HG03139 (cell line): ENCODE data around the gene ARFGAP2.

ENCODE experiments used
- ATAC-seq: cut with Tn5 transposase; IDR thresholded peaks from one replicate; pipeline ENCODE4 v1.9.1; 2021; ENCODE audit not compliant: unreplicated experiment

The ARFGAP2 gene

GRCh38 chr11:47172740-47173336 lies 3.8 kb downstream of the ARFGAP2 start:
- no peak for ATAC-seq

GRCh38 chr11:47171856-47172255 lies 4.8 kb downstream of the ARFGAP2 start:
- no peak for ATAC-seq

DNA sequence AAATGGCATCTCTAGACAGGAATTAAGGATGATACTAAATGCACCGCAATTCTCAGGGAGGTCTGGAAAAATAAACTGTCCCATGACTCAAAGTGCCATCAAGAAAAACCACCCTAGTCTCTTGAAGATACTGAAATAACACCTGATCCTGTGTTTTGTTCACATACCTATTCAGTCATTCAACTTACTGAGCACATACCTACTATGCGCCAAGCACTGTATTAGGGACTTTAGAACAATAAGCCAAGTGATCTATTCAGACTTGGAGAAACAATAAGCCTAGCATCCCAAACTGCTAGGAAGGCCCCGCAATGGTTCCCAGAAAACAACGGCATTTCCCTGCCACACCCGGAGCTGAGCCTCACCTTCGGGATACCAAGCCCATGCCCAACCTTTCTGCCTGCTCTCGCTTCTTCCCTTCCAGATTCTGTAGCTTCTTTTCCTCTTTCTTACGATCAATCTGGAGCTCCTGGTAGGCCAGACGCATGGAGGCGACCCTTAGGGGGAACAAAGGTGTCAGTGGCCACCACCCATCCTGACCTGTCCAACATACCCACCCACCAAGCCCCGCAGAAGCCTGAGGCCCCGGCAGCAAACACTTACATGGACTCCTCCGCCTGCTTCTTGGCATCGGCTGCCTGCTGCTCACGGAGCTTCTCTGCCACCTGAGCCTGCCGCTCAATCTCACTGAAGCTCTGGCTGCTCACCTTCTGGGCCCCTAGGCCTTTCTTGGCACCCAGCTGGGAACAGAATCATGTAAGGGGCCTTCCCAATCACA lies 5.4 kb downstream of the ARFGAP2 start:
- no peak for ATAC-seq

DNA sequence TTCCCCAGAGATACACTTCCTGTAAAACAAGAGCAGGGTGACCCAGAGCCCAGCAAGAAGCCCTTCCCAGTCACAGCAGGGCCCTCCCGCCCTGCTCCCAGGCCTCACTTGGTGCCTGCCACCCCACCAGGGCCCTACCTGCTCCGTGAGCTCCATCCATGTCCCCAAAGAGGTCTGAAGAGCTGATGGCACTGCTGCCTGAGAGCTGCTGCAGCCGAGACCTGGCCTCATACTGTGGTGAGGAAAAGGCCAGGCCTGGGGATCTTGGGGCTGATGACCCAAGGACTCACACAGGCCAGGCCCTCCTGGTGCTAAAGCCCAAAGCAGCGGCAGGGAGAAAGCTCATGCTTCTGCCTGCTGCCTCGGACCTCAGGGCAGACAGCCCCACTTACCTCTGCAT lies 10.3 kb downstream of the ARFGAP2 start:
- no peak for ATAC-seq

DNA sequence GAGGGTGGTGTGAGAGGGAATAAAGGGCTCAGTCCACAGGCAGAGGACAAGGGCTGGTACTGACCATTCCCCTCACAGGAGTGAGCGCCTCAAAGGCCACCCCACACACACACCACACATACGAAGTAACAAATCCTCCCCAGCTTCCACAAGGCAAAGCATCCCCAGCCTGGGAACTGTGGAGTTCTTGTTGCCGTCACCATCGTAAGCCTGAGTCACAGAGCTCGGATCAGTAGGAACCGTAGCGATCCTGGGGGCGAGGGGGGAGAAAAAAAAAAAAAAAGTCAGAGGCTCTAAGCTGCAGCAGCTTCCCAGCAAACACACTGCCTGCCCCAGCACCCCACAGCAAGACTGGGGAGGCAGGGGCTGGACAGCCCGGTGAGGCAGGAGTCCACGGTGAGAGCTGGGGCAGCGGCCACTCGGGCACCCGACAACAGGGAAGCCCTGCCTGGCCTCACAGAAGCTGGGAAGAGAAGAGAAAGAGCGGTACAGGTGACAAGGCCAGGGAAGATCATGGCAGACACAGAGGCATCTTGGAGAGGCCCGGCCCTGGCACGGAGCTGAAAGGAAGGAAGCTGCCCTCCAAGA lies 11.3 kb downstream of the ARFGAP2 start:
- ATAC-seq, result no peak

DNA sequence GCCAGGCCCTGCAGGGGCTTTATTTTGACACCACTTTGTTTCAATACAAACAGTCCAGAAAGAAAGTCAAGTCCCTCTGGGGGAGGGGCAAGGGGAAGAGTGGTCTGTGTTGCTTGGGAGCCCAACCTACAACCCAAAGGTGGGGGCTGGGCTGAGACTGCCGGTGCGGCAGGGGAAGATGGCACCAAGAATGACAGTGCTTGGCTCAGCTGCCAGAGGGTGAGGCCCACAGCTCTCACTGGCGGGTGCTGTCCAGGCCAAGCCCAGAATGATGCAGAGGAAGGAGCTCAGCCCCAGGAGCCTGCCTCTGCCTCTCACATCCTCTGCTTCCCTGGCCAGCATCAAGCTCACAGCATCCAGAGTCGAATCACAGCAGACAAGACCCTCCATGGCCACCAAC lies 12.4 kb downstream of the ARFGAP2 start:
- no peak for ATAC-seq

- no peak for ATAC-seq
These were observed 12.8 kb downstream of the ARFGAP2 start for GRCh38 chr11:47163898-47164297.

GRCh38 chr11:47163193-47163592 lies 13.5 kb downstream of the ARFGAP2 start:
- no peak for ATAC-seq

- no peak for ATAC-seq
These were observed 14.3 kb downstream of the ARFGAP2 start for GRCh38 chr11:47162426-47162825.

DNA sequence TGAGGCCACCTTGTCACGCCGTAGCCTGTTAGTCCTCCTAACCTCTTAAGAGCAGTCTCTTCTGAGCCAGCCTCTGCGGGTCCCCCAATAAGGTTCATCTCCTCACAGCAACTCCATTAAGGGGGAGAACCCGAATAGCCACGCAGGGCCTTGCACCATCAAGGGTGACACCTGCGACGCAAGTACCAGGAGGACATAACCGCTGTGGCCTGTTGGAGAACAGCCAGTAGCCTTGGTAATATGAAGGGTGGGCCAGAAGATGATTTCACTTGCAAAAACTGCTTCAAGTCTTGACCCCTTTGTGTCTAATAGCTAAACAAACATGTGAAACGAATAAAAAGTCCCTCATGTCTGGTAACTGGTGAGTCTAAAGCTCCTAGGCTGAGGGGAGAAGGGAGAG lies 14.8 kb downstream of the ARFGAP2 start:
- no peak for ATAC-seq

DNA sequence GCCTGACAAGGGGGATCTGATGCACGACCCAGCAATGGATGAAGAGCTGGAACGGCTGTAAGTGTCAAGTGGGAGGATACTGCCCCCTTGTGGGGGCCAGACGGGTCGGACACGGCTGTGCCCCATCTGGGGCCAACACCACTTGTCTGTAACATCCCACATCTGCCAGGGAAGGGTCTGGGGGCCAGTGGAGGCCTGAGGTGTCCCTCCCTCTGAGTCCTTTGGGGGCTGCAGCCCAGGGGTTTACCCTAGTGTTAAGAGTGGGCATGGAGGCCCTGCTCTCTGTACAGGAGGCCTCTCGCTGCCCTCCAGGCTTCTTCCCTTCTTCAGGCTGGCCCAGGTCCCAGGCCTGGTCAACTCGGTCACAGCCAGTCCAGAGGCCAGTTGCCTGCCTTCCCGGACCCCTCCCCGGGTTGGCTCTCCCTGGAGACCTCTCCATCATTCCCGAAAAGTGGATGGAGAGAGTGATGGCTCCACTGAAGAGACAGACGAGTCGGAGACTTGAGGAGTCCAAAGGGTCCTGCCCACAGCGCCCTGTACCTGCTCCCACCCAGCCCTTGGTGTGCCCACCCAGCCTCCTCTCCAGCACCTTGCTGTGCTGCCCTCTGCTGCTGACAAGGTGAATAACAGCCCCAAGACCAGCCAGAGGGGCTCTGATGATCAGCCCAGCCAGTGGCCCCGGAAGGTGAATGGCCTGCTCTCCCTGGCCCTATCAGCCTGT lies 15.4 kb downstream of the ARFGAP2 start:
- ATAC-seq, result peak; percentile 61

DNA sequence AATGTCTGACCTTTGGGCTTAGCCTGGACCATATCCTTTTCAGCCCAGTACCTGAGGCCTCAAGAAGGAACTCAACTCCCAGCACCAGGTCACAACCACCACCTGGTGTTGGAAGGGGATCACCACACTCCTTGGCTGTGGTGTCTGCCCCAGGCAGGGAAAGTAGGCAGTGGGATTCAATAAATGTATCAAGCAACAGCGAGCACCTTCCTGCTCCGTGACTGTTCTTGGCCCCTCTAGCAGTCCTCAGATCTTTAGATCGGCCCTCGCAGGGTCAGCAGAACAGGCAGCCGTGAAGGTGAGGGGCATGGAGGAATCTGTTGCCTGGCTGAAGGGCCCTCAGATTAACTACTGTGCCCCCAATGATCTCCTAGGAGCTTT lies 15.9 kb downstream of the ARFGAP2 start:
- no peak for ATAC-seq

GRCh38 chr11:47158242-47158641 lies 18.4 kb downstream of the ARFGAP2 start:
- ATAC-seq, result no peak

DNA sequence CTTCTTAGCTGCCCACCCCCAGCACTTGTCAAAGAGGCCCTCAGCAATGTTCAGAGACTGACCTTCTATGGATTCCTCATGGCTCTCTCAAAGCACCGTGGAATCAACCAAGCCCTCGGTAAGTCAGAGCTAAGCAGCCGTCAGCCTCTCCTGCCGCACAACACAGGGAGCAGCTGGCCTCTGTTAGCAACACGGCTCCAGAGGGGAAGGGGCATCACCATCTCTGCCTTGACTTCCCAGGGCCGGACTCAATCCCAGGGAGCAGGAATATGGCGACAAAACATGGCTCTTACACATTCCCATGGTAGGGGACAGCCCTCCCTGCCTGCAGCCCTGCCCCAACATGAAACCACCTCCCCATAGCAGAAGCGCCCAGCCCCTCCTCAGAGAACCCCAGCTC lies 18.9 kb downstream of the ARFGAP2 start:
- ATAC-seq, result no peak

DNA sequence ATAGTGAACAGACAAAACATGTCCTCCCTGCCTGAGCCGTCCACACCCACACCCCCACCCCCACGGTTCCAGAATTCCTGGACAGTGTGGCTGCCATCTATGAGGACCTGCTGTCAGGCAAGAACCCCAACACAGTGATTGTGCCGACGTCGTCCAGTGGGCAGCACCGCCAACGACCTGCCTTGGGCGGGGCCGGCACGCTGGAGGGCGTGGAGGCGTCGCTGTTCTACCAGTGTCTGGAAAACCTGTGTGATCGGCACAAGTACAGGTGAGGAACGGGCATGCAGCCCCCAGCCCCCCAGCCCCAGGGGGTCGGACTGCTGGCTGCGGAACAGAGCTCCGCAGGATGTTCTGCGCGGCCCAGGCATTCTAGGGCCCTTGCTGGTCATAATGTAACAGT lies 19.7 kb downstream of the ARFGAP2 start:
- ATAC-seq, result no peak

GRCh38 chr11:47156333-47156732 lies 20.3 kb downstream of the ARFGAP2 start:
- ATAC-seq, result no peak

GRCh38 chr11:47155879-47156278 lies 20.8 kb downstream of the ARFGAP2 start:
- ATAC-seq, result no peak

GRCh38 chr11:47154616-47155570 lies 21.8 kb downstream of the ARFGAP2 start:
- no peak for ATAC-seq

DNA sequence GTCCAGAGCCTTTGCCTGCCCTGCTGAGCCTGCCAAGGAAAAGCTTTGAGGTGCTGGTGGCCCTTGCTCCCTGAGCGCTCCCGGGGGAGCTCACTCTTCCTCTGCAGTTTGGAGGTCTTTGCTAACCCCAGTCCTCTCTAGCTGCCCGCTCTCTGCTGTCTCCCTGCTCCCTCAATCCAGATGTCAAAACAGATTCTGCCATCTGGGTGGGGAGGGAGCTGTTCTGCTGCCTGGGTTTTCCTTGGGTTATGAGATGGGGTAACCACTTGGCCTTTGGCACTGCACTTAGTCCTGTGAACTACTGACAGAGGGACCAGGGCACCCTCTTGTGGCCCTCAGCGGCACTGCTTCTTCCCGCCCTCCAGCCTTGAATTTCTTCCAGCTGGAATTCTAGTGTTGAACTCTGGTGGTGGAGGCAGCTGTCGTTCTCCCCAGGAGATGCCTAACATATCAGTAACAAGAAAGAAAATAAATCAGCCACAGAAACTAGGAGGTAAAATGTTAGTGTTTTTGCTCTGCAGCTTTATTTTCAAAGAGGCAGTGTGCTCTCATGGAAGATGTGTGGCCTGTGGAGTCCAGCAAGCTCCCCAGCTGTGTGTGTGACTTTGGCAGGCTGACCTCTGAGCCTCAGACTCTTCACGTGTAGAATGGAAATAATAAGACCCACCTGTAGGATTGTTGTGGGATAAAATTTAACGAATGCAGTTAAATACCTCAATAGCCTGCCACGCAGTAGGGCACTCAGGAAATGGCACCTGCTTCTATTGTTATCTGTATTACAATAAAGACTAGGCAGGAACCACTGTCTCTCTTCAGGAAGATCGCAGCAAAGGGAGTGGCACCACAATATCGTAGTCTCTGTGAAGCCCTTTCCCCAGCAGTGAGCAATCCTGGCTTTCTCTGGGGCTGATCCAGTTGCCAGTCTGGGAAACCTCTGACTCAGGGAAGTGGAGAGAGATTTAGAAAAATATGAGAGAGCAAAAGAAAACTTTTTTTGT lies 23.4 kb downstream of the ARFGAP2 start:
- ATAC-seq, result no peak
